ENCODE measurements around the gene ATG9A.

- TF ChIP-seq CTCF (IDR thresholded peaks at IDR 0.05; ENCODE audit: low read depth, low read length): no peak
- TF ChIP-seq EZH2phosphoT487 (IDR thresholded peaks at IDR 0.05; ENCODE audit: low read depth): no peak
Measured at GRCh38 chr2:219213486-219214071, 15.9 kb downstream of the ATG9A start.
